ACHN (cell line): ENCODE measurements around the gene CD96.
A peak's percentile ranks its signal among the peaks of the same experiment; 100 is the strongest.

ENCODE experiments used
- DNase-seq: peaks from one replicate; pipeline ENCODE4 v3.0.0-alpha.2; 2015
- in situ Hi-C: cut with HindIII; loops from 2 replicates; pipeline ENCODE4 v1.10.0; 2017; ENCODE audit warnings: low sequenced_read_pairs, low pct_ligation_motif_present, low pct_unique_long_range_greater_than_20kb

CD96 gene

GRCh38 chr3:111690242-111690641 lies 148.2 kb downstream of the CD96 start:
- in situ Hi-C loops, result no loop called here
- peak; percentile 82 for DNase-seq

- in situ Hi-C loops, result no loop called here
- DNase-seq, result peak; percentile 62
Measured at GRCh38 chr3:111691293-111691909, 149.4 kb downstream of the CD96 start.

GRCh38 chr3:111692593-111693552 lies 150.9 kb downstream of the CD96 start:
- no peak for DNase-seq
- in situ Hi-C loops, result no loop called here

GRCh38 chr3:111694471-111694870 lies 152.5 kb downstream of the CD96 start:
- in situ Hi-C loops, result no loop called here
- no peak for DNase-seq

GRCh38 chr3:111695636-111696117 lies 153.7 kb downstream of the CD96 start:
- DNase-seq, result peak; percentile 62
- in situ Hi-C loops, result no loop called here

GRCh38 chr3:111700054-111700453 lies 158.1 kb downstream of the CD96 start:
- in situ Hi-C loops, result no loop called here
- DNase-seq, result no peak

- no peak for DNase-seq
- in situ Hi-C loops, result no loop called here
Measured at GRCh38 chr3:111701292-111701906, 159.4 kb downstream of the CD96 start.
